MM.1S (cell line): ENCODE data around the gene ABTB2.
A peak's percentile ranks its signal among the peaks of the same experiment; 100 is the strongest.

Experiments used
- DNase-seq: peaks from one replicate; pipeline ENCODE4 v3.0.0-alpha.2; 2015
- H2AFZ ChIP-seq: fragments of 300-600 bp; sonication (generic); 2 replicates; pipeline ENCODE4 v1.6.0; 2016; ENCODE audit warnings: antibody characterized with exemption, low read length
- H3F3A ChIP-seq: fragments of 300-600 bp; sonication (generic); 2 replicates; pipeline ENCODE4 v1.6.1; 2016; ENCODE audit warnings: mild to moderate bottlenecking, antibody characterized with exemption, low read length, moderate library complexity, mixed read lengths; ENCODE audit not compliant: insufficient read depth
- H3K27ac ChIP-seq: fragments of 300-600 bp; sonication (generic); 2 replicates; pipeline ENCODE4 v1.5.1; 2016; ENCODE audit warnings: mild to moderate bottlenecking, low read length
- H3K27me3 ChIP-seq: fragments of 300-600 bp; sonication (generic); replicated peaks from 2 replicates; pipeline ENCODE4 v1.6.0; 2016; ENCODE audit warnings: low read length; ENCODE audit not compliant: insufficient read depth
- H3K36me3 ChIP-seq: fragments of 300-600 bp; sonication (generic); replicated peaks from 2 replicates; pipeline ENCODE4 v1.6.1; 2016; ENCODE audit warnings: mild to moderate bottlenecking, low read length, mixed read lengths; ENCODE audit not compliant: insufficient read depth
- H3K4me1 ChIP-seq: fragments of 300-600 bp; sonication (generic); 2 replicates; pipeline ENCODE4 v1.6.1; 2016; ENCODE audit warnings: low read length, mixed read lengths
- H3K4me2 ChIP-seq: fragments of 300-600 bp; sonication (generic); 2 replicates; pipeline ENCODE4 v1.6.0; 2016; ENCODE audit warnings: low read depth, low read length
- H3K4me3 ChIP-seq: fragments of 300-600 bp; sonication (generic); 2 replicates; pipeline ENCODE4 v1.5.1; 2016; ENCODE audit warnings: low read length, mixed read lengths
- H3K79me2 ChIP-seq: fragments of 300-600 bp; sonication (generic); 2 replicates; pipeline ENCODE4 v1.6.1; 2016; ENCODE audit warnings: mixed run types, low read length, mixed read lengths
- H3K9ac ChIP-seq: fragments of 300-600 bp; sonication (generic); 2 replicates; pipeline ENCODE4 v1.6.1; 2016; ENCODE audit warnings: low read length, mixed read lengths
- H3K9me2 ChIP-seq: fragments of 300-600 bp; sonication (generic); replicated peaks from 2 replicates; pipeline ENCODE4 v1.6.1; 2016; ENCODE audit warnings: mild to moderate bottlenecking, low read length, mixed read lengths; ENCODE audit not compliant: insufficient read depth
- H3K9me3 ChIP-seq: fragments of 300-600 bp; sonication (generic); replicated peaks from 2 replicates; pipeline ENCODE4 v1.6.1; 2016; ENCODE audit warnings: mild to moderate bottlenecking, low read length, mixed read lengths; ENCODE audit not compliant: insufficient read depth
- H4K20me1 ChIP-seq: fragments of 300-600 bp; sonication (generic); 2 replicates; pipeline ENCODE4 v1.6.1; 2016; ENCODE audit warnings: mild to moderate bottlenecking, low read length, moderate library complexity, mixed read lengths; ENCODE audit not compliant: insufficient read depth
- EZH2 ChIP-seq: fragments of 300-600 bp; sonication (generic); optimal IDR thresholded peaks from 2 replicates; pipeline ENCODE3; 2017; ENCODE audit warnings: low read depth, mild to moderate bottlenecking, antibody characterized with exemption, low read length, mixed read lengths
- EZH2phosphoT487 ChIP-seq: fragments of 300-600 bp; sonication (generic); IDR thresholded peaks from 2 replicates; pipeline ENCODE4 v1.6.1; 2018; ENCODE audit warnings: antibody characterized with exemption, low read length
- TF ChIP-seq, protein P1 (sequence below): fragments of 300-600 bp; sonication (generic); IDR thresholded peaks from 2 replicates; pipeline ENCODE4 v1.5.1; 2016; ENCODE audit warnings: antibody characterized with exemption, low read length, mixed read lengths

Gene ABTB2

DNA sequence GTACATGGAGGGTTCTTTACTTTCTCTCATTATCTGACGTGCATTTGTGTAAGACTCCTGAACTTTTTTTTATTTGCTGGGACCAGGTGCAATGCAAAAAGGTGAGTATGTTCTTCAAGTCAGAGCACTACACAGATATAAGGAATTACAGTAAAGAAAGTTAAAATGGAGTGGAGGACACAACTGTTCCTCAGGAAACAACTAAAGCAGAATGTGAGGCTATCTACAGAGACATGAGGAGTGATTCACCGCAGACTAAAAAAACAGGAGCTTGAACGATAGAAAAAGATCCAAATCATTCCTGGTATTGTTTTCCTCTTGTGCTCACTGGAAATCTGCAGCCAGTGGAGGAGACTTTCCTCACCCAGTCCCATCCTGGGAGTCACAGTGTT lies 106.2 kb downstream of the ABTB2 start:
- H3K4me2 ChIP-seq: no peak overlapping the region
- no peaks in the 10 kb centered on the region for H3K79me2 ChIP-seq
- no peak overlapping the region for H3K27ac ChIP-seq
- H4K20me1 ChIP-seq: no peaks in the 10 kb centered on the region
- no peaks in the 10 kb centered on the region for H3F3A ChIP-seq
- H3K27me3 ChIP-seq: no peaks in the 10 kb centered on the region; the same call in 1 of the 2 replicates
- H3K4me1 ChIP-seq: peaks cover 6% of the 10 kb centered on the region
- H3K36me3 ChIP-seq: no peaks in the 10 kb centered on the region
- H3K9me3 ChIP-seq: no peaks in the 10 kb centered on the region
- DNase-seq: no peak
- H3K4me3 ChIP-seq: no peak overlapping the region
- H3K9ac ChIP-seq: no peak overlapping the region
- no peaks in the 10 kb centered on the region for H3K9me2 ChIP-seq
- H2AFZ ChIP-seq: no peak overlapping the region
- TF ChIP-seq EZH2: no peak
- TF ChIP-seq EZH2phosphoT487: no peak
- TF ChIP-seq, protein P1, sequence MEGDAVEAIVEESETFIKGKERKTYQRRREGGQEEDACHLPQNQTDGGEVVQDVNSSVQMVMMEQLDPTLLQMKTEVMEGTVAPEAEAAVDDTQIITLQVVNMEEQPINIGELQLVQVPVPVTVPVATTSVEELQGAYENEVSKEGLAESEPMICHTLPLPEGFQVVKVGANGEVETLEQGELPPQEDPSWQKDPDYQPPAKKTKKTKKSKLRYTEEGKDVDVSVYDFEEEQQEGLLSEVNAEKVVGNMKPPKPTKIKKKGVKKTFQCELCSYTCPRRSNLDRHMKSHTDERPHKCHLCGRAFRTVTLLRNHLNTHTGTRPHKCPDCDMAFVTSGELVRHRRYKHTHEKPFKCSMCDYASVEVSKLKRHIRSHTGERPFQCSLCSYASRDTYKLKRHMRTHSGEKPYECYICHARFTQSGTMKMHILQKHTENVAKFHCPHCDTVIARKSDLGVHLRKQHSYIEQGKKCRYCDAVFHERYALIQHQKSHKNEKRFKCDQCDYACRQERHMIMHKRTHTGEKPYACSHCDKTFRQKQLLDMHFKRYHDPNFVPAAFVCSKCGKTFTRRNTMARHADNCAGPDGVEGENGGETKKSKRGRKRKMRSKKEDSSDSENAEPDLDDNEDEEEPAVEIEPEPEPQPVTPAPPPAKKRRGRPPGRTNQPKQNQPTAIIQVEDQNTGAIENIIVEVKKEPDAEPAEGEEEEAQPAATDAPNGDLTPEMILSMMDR: no peak

GRCh38 chr11:34250732-34251588 lies 106.8 kb downstream of the ABTB2 start:
- TF ChIP-seq, protein P1: no peak
- no peak for TF ChIP-seq EZH2
- TF ChIP-seq EZH2phosphoT487: no peak
- Histone ChIP-seq H3F3A (no peaks in the 10 kb centered on the region), H3K4me1 (peaks cover 6% of the 10 kb centered on the region), H3K9ac (no peak overlapping the region), H3K4me2 (no peak overlapping the region), H2AFZ (peak overlapping the region; percentile 49; the same call in 1 of the 2 replicates), H4K20me1 (no peaks in the 10 kb centered on the region), H3K27ac (no peak overlapping the region), H3K9me2 (no peaks in the 10 kb centered on the region), H3K27me3 (no peaks in the 10 kb centered on the region; the same call in 1 of the 2 replicates), H3K4me3 (no peak overlapping the region), H3K36me3 (no peaks in the 10 kb centered on the region), H3K79me2 (no peaks in the 10 kb centered on the region), H3K9me3 (no peaks in the 10 kb centered on the region)
- no peak for DNase-seq

DNA sequence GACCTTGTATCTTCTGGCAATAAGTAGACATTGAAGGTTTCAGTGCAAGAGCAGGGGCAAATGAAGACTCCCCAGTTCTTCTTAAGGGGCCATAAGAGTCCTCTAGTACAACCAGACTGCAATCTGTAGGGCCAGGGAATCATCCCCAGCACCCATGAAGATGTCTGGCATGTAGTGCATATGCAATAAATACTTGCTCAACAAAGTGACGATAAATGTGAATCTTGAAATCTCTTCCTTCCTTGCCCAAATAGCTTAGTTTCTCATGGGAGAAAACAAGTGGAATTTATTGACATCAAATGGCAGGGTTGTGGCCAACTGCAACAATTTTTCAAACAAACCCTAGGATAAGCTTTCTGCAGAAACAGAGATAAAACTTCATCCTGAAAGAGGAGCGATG lies 107.6 kb downstream of the ABTB2 start:
- Histone ChIP-seq H4K20me1 (no peaks in the 10 kb centered on the region), H3K27ac (no peak overlapping the region), H3K9ac (no peak overlapping the region), H3F3A (no peaks in the 10 kb centered on the region), H3K36me3 (no peaks in the 10 kb centered on the region), H3K4me1 (peaks cover 12% of the 10 kb centered on the region), H3K4me3 (no peak overlapping the region), H3K27me3 (no peaks in the 10 kb centered on the region; the same call in 1 of the 2 replicates), H2AFZ (no peak overlapping the region), H3K79me2 (no peaks in the 10 kb centered on the region), H3K9me3 (no peaks in the 10 kb centered on the region), H3K4me2 (no peak overlapping the region), H3K9me2 (no peaks in the 10 kb centered on the region)
- TF ChIP-seq, protein P1: no peak
- TF ChIP-seq EZH2phosphoT487 (no peak), EZH2 (no peak)
- DNase-seq: no peak
